Measurements from ENCODE around the gene DSG2. TPM values are rescaled to one million over a fixed set of nuclear protein-coding genes. Genes with fewer than 3 reads are reported as not detected.

Gene DSG2
- total RNA-seq, 1 experiment from 2014 or later: 123 TPM

DNA sequence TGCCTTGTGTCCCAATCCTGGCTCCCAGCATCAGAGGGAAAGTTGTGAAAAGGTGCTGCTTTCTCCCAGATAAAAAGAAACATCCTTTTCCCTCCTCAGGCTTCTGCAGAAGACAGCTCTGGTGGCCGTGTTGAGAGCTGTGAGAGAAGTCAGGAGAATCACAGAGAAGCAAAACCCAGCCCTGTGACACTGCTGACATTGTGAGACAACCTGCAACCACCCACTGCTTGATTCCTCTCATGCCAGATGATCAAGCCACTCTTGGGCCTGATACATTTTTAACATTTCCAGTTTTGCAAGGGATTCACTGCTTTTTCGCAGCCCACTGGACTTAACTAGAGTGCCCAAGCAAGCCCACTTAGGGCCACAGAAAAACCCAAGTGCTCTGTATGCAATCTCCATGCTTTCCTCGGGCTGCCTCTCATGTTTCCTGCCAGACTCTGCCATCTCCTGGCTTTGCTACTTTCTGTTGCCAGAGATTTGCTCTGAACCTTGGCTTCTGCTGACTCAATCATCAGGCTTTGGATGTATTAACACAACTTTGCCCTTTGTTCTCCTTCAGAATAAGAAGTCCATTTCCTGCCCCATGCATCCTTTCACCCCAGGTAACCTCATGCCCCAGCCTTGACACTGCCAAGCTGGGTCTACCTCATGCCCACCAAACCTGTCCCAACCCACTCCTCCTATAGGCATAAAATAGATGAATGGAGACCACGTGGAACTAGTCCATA is 68.8 kb downstream of the DSG2 start:
- Histone ChIP-seq H3K9ac (ENCODE audit: low read length) (no peak overlapping the region), H3K36me3 (ENCODE audit: control insufficient read depth in 1 of 2, insufficient read depth in 2 of 2, low read length in 2 of 2) (no peaks in the 10 kb centered on the region), H3K27me3 (ENCODE audit: insufficient read depth, low read length) (no peaks in the 10 kb centered on the region), H3K9me2 (ENCODE audit: insufficient read depth) (no peaks in the 10 kb centered on the region), H3K79me2 (ENCODE audit: insufficient read depth, low read length) (no peaks in the 10 kb centered on the region), H3K4me1 (ENCODE audit: control insufficient read depth in 1 of 2, insufficient read depth in 2 of 2, low read length in 2 of 2) (no peaks in the 10 kb centered on the region), H4K20me1 (ENCODE audit: insufficient read depth) (no peaks in the 10 kb centered on the region), H3K27ac (ENCODE audit: low read depth, low read length) (no peak overlapping the region), H3K9me3 (ENCODE audit: control insufficient read depth in 1 of 2, insufficient read depth in 1 of 2, low read depth in 1 of 2, low read length in 2 of 2) (no peaks in the 10 kb centered on the region), H3K4me2 (ENCODE audit: low read length) (no peak overlapping the region), H3K4me3 (replicated peaks in 1 of 2; ENCODE audit: low read depth in 1 of 2, low read length in 2 of 2) (no peak overlapping the region), H2AFZ (ENCODE audit: low read depth, low read length, poor library complexity, severe bottlenecking) (no peak overlapping the region)
- TF ChIP-seq JUND (IDR thresholded peaks at IDR 0.05) (no peak), SRF (IDR thresholded peaks at IDR 0.05; ENCODE audit: low read depth) (no peak), SP1 (IDR thresholded peaks at IDR 0.05; ENCODE audit: low read depth) (no peak), EZH2phosphoT487 (IDR thresholded peaks at IDR 0.05; ENCODE audit: borderline replicate concordance) (no peak)
- TF ChIP-seq, protein P1, sequence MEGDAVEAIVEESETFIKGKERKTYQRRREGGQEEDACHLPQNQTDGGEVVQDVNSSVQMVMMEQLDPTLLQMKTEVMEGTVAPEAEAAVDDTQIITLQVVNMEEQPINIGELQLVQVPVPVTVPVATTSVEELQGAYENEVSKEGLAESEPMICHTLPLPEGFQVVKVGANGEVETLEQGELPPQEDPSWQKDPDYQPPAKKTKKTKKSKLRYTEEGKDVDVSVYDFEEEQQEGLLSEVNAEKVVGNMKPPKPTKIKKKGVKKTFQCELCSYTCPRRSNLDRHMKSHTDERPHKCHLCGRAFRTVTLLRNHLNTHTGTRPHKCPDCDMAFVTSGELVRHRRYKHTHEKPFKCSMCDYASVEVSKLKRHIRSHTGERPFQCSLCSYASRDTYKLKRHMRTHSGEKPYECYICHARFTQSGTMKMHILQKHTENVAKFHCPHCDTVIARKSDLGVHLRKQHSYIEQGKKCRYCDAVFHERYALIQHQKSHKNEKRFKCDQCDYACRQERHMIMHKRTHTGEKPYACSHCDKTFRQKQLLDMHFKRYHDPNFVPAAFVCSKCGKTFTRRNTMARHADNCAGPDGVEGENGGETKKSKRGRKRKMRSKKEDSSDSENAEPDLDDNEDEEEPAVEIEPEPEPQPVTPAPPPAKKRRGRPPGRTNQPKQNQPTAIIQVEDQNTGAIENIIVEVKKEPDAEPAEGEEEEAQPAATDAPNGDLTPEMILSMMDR (IDR thresholded peaks at IDR 0.05 in 2 of 3, conservative IDR thresholded peaks at IDR 0.05 in 1 of 3; ENCODE audit: borderline replicate concordance in 1 of 3, insufficient read depth in 1 of 3, low read depth in 2 of 3, low read length in 2 of 3): no peak
- BruUV-seq (replicated peaks): no TSS peak
- ChIA-PET CTCF (no interaction called here), POLR2A (no interaction called here), RAD21 (ENCODE audit: low non-redundant PET in 1 of 2, low total read pairs in 2 of 2, uncharacterized antibody in 2 of 2, unreplicated experiment in 2 of 2) (no interaction called here)
- DNase-seq (ENCODE audit: low read depth, low spot score) (no peak), ATAC-seq (no peak)
- intact Hi-C loops (cut with micrococcal nuclease): no loop called here

DNA sequence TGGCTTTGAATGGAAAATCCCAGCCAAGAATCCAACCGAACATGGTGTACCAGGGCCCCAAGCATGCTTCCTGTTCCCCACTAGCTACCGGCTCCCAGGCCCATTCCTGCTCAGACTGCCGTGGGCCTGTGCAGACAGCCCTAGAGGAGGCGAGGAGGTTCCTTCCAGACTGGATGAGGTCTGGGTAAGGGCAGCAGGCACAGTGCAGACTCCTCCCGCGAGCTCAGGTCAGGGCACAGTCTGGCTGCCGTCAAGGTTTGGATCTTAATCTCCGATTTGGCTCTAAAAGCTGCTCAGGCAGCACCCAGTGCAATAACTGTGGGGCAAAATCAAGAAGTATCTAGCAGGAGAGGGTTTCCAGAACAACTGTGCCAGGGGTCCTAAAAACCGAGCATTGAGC is 74.4 kb downstream of the DSG2 start:
- no TSS peak for BruUV-seq (replicated peaks)
- H2AFZ ChIP-seq (ENCODE audit: low read depth, low read length, poor library complexity, severe bottlenecking): no peak overlapping the region
- no peak overlapping the region for H3K9ac ChIP-seq (ENCODE audit: low read length)
- no peak overlapping the region for H3K4me3 ChIP-seq (replicated peaks in 1 of 2; ENCODE audit: low read depth in 1 of 2, low read length in 2 of 2)
- no peak overlapping the region for H3K4me2 ChIP-seq (ENCODE audit: low read length)
- no peak overlapping the region for H3K27ac ChIP-seq (ENCODE audit: low read depth, low read length)
- no peaks in the 10 kb centered on the region for H3K79me2 ChIP-seq (ENCODE audit: insufficient read depth, low read length)
- H3K36me3 ChIP-seq (ENCODE audit: control insufficient read depth in 1 of 2, insufficient read depth in 2 of 2, low read length in 2 of 2): no peaks in the 10 kb centered on the region
- H3K4me1 ChIP-seq (ENCODE audit: control insufficient read depth in 1 of 2, insufficient read depth in 2 of 2, low read length in 2 of 2): no peaks in the 10 kb centered on the region
- intact Hi-C loops (cut with micrococcal nuclease): no loop called here
- H3K9me3 ChIP-seq (ENCODE audit: control insufficient read depth in 1 of 2, insufficient read depth in 1 of 2, low read depth in 1 of 2, low read length in 2 of 2): no peaks in the 10 kb centered on the region
- no peaks in the 10 kb centered on the region for H3K9me2 ChIP-seq (ENCODE audit: insufficient read depth)
- no peaks in the 10 kb centered on the region for H3K27me3 ChIP-seq (ENCODE audit: insufficient read depth, low read length)
- ChIA-PET POLR2A (no interaction called here), RAD21 (ENCODE audit: low non-redundant PET in 1 of 2, low total read pairs in 2 of 2, uncharacterized antibody in 2 of 2, unreplicated experiment in 2 of 2) (no interaction called here), CTCF (no interaction called here)
- ATAC-seq: no peak
- no peaks in the 10 kb centered on the region for H4K20me1 ChIP-seq (ENCODE audit: insufficient read depth)
- no peak for DNase-seq (ENCODE audit: low read depth, low spot score)
- TF ChIP-seq FOSL1 (IDR thresholded peaks at IDR 0.05; ENCODE audit: low read depth) (no peak), RAD21 (IDR thresholded peaks at IDR 0.05; ENCODE audit: low read depth) (no peak), CEBPB (IDR thresholded peaks at IDR 0.05; ENCODE audit: low read depth) (no peak), CBX3 (IDR thresholded peaks at IDR 0.05; ENCODE audit: low read depth) (no peak), EZH2phosphoT487 (IDR thresholded peaks at IDR 0.05; ENCODE audit: borderline replicate concordance) (no peak), TCF7L2 (IDR thresholded peaks at IDR 0.05; ENCODE audit: borderline replicate concordance, extremely low read depth, insufficient read depth, insufficient read length) (no peak), REST (IDR thresholded peaks at IDR 0.05; ENCODE audit: low read depth) (no peak), POLR2AphosphoS5 (IDR thresholded peaks at IDR 0.05; ENCODE audit: low read depth, low read length) (no peak)
- TF ChIP-seq, protein P1 (IDR thresholded peaks at IDR 0.05 in 2 of 3, conservative IDR thresholded peaks at IDR 0.05 in 1 of 3; ENCODE audit: borderline replicate concordance in 1 of 3, insufficient read depth in 1 of 3, low read depth in 2 of 3, low read length in 2 of 3): no peak

Data from HCT116 (cell line).